Gastrocnemius medialis (tissue), 4 donors: Measurements from ENCODE around the gene ZNF714. TPM values are rescaled to one million over a fixed set of nuclear protein-coding genes. Genes with fewer than 3 reads are reported as not detected.

Experiments
- ATAC-seq, 2 donors: fragments of 150-250 bp; one replicate each; pipeline ENCODE4 v1.9.1; 2016
- DNase-seq, 2 donors: peaks; one replicate each; pipeline ENCODE4 v3.0.0-alpha.2; 2019
- H3K27ac ChIP-seq, 4 donors: fragments of 200-600 bp; sonication (generic); 1 replicate in 1 of 4; 2 replicates in 3 of 4; pipeline ENCODE4 v1.5.1; 2016 to 2018; ENCODE audit warnings: mild to moderate bottlenecking in 2 of 4, moderate library complexity in 1 of 4
- H3K27me3 ChIP-seq, 3 donors: fragments of 200-600 bp; sonication (generic) in 2 of 3; 1 replicate in 1 of 3; 2 replicates in 2 of 3; pipeline versions ENCODE4 v1.5.1 to v1.6.0; 2016 to 2019; ENCODE audit warnings: mild to moderate bottlenecking in 1 of 3, moderate library complexity in 1 of 3
- H3K36me3 ChIP-seq, 2 donors: fragments of 200-600 bp; sonication (generic) in 1 of 2; one replicate each; pipeline ENCODE4 v1.5.1; 2017 to 2018
- H3K4me1 ChIP-seq, 2 donors: fragments of 200-600 bp; sonication (generic) in 1 of 2; one replicate each; pipeline ENCODE4 v1.5.1; 2016 to 2017; ENCODE audit warnings: mild to moderate bottlenecking in 2 of 2
- H3K4me3 ChIP-seq, 4 donors: fragments of 200-600 bp; sonication (generic) in 3 of 4; 1 replicate in 1 of 4; 2 replicates in 3 of 4; pipeline ENCODE4 v1.5.1; 2016 to 2019; ENCODE audit warnings: mild to moderate bottlenecking in 2 of 4
- H3K9me3 ChIP-seq, 3 donors: fragments of 200-600 bp; sonication (generic) in 2 of 3; 1 replicate in 1 of 3; 2 replicates in 2 of 3; pipeline ENCODE4 v1.5.1; 2016 to 2019
- POLR2A ChIP-seq, 2 donors: fragments of 450-650 bp; IDR thresholded peaks; one replicate each; pipeline ENCODE4 v1.6.1; 2017; ENCODE audit warnings: antibody characterized with exemption in 2 of 2, mild to moderate bottlenecking in 2 of 2, moderate library complexity in 2 of 2
- in situ Hi-C, 4 donors: fragments of 200-750 bp; cut with MboI; loops; one replicate each; pipeline versions ENCODE4 v1.15.0 to v1.8.0; 2017; ENCODE audit warnings: low sequenced_read_pairs in 4 of 4
- intact Hi-C: fragments of 100-400 bp; cut with DNase I; formaldehyde crosslinking; loops from one replicate; pipeline ENCODE4 v1.15.1; 2023; ENCODE audit warnings: low total_unique reads
- total RNA-seq, 4 donors: library from RNA; depleted of rRNA; stranded (reverse); fragments of >200 nt; gene quantifications; one replicate each; pipeline versions ENCODE4 v1.1.0 to v1.2.3, GENCODE V29; 2016
- TF ChIP-seq, protein P1 (sequence below), 5 experiments: fragments of 450-650 bp in 3 of 5; fragments of 200-600 bp in 2 of 5; sonication (generic) in 2 of 5; IDR thresholded peaks in 4 of 5; conservative IDR thresholded peaks in 1 of 5; 1 replicate in 4 of 5; 2 replicates in 1 of 5; pipeline ENCODE4 v1.5.1; 2016 to 2019; ENCODE audit warnings: antibody characterized with exemption in 5 of 5, mild to moderate bottlenecking in 3 of 5, moderate library complexity in 3 of 5

ZNF714 gene
- total RNA-seq, 4 donors from 2014 or later, result 0.29 to 2.2 (median 1.2) TPM

DNA sequence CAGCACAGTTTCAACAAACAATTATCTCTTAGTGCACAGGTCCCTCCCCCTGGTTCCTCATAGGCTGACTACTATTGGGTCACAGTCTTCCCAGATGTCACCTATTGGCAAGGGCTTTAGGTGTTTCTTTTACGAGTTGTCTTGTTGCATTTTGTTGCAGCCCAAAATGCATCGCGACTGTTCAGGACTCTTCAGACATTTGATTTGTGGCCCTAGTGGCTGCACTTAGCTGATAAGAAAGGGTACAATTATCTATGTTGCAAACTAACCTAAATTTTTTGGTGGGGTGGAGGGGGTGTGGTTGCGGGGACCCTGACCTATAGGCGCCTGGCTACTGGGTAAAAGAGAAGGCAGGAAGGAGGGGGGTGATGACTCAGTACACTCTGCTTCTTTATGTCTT lies 29.1 kb upstream of the ZNF714 start:
- DNase-seq (no peak), ATAC-seq (no peak)
- Histone ChIP-seq H3K9me3 (no peaks in the 10 kb centered on the region), H3K4me1 (no peaks in the 10 kb centered on the region), H3K36me3 (peaks cover 0 to 51% of the 10 kb centered on the region in 2 donors), H3K4me3 (no peak overlapping the region), H3K27ac (no peak overlapping the region), H3K27me3 (no peaks in the 10 kb centered on the region)
- intact Hi-C loops, result no loop called here
- in situ Hi-C loops, result no loop called here
- TF ChIP-seq, protein P1, sequence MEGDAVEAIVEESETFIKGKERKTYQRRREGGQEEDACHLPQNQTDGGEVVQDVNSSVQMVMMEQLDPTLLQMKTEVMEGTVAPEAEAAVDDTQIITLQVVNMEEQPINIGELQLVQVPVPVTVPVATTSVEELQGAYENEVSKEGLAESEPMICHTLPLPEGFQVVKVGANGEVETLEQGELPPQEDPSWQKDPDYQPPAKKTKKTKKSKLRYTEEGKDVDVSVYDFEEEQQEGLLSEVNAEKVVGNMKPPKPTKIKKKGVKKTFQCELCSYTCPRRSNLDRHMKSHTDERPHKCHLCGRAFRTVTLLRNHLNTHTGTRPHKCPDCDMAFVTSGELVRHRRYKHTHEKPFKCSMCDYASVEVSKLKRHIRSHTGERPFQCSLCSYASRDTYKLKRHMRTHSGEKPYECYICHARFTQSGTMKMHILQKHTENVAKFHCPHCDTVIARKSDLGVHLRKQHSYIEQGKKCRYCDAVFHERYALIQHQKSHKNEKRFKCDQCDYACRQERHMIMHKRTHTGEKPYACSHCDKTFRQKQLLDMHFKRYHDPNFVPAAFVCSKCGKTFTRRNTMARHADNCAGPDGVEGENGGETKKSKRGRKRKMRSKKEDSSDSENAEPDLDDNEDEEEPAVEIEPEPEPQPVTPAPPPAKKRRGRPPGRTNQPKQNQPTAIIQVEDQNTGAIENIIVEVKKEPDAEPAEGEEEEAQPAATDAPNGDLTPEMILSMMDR (IDR thresholded peaks at IDR 0.05 in 4 of 5, conservative IDR thresholded peaks at IDR 0.05 in 1 of 5), result no peak
- TF ChIP-seq POLR2A (IDR thresholded peaks at IDR 0.05), result no peak

DNA sequence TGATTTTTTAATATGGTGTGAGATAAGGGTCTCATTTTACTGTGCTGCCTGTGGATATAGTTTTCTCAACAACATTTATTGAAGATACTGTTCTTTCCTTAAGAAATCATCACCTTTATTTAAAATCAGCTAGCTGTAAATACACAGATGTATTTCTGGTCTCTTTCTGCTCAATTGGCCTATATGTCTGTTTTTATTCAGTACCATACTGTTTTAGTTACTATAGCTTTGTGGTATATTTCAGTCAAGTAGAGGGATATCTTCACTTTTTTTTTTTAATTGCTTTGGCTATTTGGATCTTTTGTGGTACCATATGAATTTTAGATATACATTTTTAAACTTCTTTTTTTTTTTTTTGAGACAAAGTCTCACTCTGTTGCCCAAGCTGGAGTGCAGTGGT lies 16.7 kb upstream of the ZNF714 start:
- in situ Hi-C loops (no loop called here), intact Hi-C loops (no loop called here)
- TF ChIP-seq, protein P1 (IDR thresholded peaks at IDR 0.05 in 4 of 5, conservative IDR thresholded peaks at IDR 0.05 in 1 of 5), result no peak
- TF ChIP-seq POLR2A (IDR thresholded peaks at IDR 0.05), result no peak
- Histone ChIP-seq H3K36me3 (peaks cover 0 to 26% of the 10 kb centered on the region in 2 donors), H3K27ac (no peak overlapping the region), H3K4me3 (peak overlapping the region in 1 of 4 donors; percentile 3), H3K27me3 (no peaks in the 10 kb centered on the region), H3K9me3 (peaks cover 0 to 8% (median 0%) of the 10 kb centered on the region in 3 donors), H3K4me1 (no peaks in the 10 kb centered on the region)
- ATAC-seq (no peak), DNase-seq (no peak)

DNA sequence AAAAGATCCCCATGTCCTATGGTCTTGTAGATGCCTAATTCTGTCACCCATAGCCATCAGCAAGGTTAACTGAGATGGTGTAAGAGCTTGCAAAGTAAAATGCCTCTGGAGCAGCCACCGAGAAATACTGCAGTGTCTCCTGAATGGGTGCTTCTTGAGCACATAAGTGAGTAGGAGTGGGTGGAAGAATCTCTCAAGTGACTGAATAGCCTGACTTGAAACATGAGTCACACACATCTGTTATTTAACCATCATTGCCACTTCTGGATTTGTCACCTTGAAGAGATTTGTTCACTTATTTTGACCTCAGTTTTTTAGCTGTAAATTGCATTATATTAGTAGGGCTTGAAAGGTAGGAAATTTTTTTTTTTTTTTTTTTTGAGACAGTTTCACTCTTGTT lies 2.3 kb downstream of the ZNF714 start:
- no peaks in the 10 kb centered on the region for H3K27me3 ChIP-seq
- TF ChIP-seq, protein P1 (IDR thresholded peaks at IDR 0.05 in 4 of 5, conservative IDR thresholded peaks at IDR 0.05 in 1 of 5), result no peak
- TF ChIP-seq POLR2A (IDR thresholded peaks at IDR 0.05), result no peak

DNA sequence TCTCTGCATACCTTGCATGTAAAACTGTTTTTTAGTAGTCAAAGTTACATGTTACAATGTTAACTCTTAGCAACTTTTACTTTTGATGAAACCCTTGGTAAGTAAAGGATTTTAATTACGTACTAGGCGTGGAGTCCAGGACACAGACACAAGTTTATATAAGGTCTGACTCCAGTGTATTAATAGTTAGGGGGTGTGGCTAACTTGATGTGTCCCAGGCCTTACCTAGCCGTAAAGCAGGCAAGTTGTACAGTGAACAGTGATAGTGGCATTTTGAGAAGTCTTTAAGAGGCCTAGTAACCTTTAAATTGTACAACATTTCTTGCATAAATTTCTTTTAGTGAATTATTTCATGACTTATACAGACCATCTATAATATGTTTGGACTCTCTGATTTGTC lies 5.9 kb downstream of the ZNF714 start:
- intact Hi-C loops, result no loop called here
- TF ChIP-seq POLR2A (IDR thresholded peaks at IDR 0.05), result no peak
- TF ChIP-seq, protein P1 (IDR thresholded peaks at IDR 0.05 in 4 of 5, conservative IDR thresholded peaks at IDR 0.05 in 1 of 5), result no peak
- Histone ChIP-seq H3K27me3 (no peaks in the 10 kb centered on the region), H3K9me3 (no peaks in the 10 kb centered on the region), H3K4me1 (no peaks in the 10 kb centered on the region), H3K36me3 (no peaks in the 10 kb centered on the region), H3K4me3 (no peak overlapping the region), H3K27ac (no peak overlapping the region)
- DNase-seq (no peak), ATAC-seq (no peak)
- in situ Hi-C loops, result no loop called here

More for the DNA sequence above, 2.3 kb downstream of the ZNF714 start:
- H3K9me3 ChIP-seq, result no peaks in the 10 kb centered on the region
- H3K4me1 ChIP-seq, result no peaks in the 10 kb centered on the region
- DNase-seq, result no peak
- H3K4me3 ChIP-seq, result no peak overlapping the region
- in situ Hi-C loops, result no loop called here
- H3K36me3 ChIP-seq, result no peaks in the 10 kb centered on the region
- no peak for ATAC-seq
- intact Hi-C loops, result no loop called here
- H3K27ac ChIP-seq, result no peak overlapping the region

DNA sequence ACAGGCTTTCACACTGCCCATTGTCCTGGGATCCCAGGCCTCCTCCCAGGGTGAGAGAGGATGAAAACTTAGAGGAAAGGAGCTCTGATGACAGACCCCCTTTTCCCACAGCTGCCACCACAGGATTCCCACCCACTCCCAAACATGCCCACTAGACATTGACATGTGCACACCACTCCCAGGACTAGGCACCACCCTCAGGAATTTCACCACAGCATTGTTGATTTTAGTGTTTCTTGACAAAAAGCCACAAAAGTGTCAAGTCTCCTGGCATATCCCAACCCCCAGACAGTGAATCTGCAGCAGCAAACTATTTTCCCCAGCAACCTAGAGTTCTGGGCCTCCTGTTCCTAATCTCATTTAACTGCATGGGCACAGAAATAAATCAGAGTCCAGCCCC lies 10.1 kb downstream of the ZNF714 start:
- DNase-seq, result no peak
- intact Hi-C loops (loop anchor here (5.0 kb wide), 1 partner anchor 60 kb away; no protein-coding TSS in a partner anchor), in situ Hi-C loops (no loop called here)
- ATAC-seq, result no peak
- Histone ChIP-seq H3K27me3 (no peaks in the 10 kb centered on the region), H3K36me3 (no peaks in the 10 kb centered on the region), H3K27ac (no peak overlapping the region), H3K4me3 (no peak overlapping the region), H3K9me3 (no peaks in the 10 kb centered on the region), H3K4me1 (no peaks in the 10 kb centered on the region)
- TF ChIP-seq, protein P1 (IDR thresholded peaks at IDR 0.05 in 4 of 5, conservative IDR thresholded peaks at IDR 0.05 in 1 of 5), result no peak
- no peak for TF ChIP-seq POLR2A (IDR thresholded peaks at IDR 0.05)
